Loucy (cell line): Measurements from ENCODE around the gene ADCYAP1.

Experiments used
- H2AFZ ChIP-seq: fragments of 200-600 bp; sonication (generic); 2 replicates; pipeline ENCODE4 v1.6.0; 2016; ENCODE audit warnings: antibody characterized with exemption, mild to moderate bottlenecking, low read length, moderate library complexity
- H3F3A ChIP-seq: fragments of 200-600 bp; 2 replicates; pipeline ENCODE4 v1.6.0; 2016; ENCODE audit warnings: antibody characterized with exemption, low read depth, mild to moderate bottlenecking
- H3K27me3 ChIP-seq: fragments of 200-600 bp; sonication (generic); 2 replicates; pipeline ENCODE4 v1.6.1; 2014; ENCODE audit warnings: low read length, mild to moderate bottlenecking; ENCODE audit not compliant: insufficient read depth, poor library complexity, severe bottlenecking
- H3K36me3 ChIP-seq: fragments of 200-600 bp; sonication (generic); 2 replicates; pipeline ENCODE4 v1.6.1; 2016; ENCODE audit warnings: low read length; ENCODE audit not compliant: insufficient read depth
- H3K4me1 ChIP-seq: fragments of 200-600 bp; sonication (generic); 2 replicates; pipeline ENCODE4 v1.5.1; 2014; ENCODE audit warnings: low read length, mild to moderate bottlenecking; ENCODE audit not compliant: insufficient read depth, poor library complexity, severe bottlenecking
- H3K4me2 ChIP-seq: fragments of 200-600 bp; sonication (generic); 2 replicates; pipeline ENCODE4 v1.6.0; 2014; ENCODE audit warnings: antibody characterized with exemption, low read length, low read depth, mild to moderate bottlenecking; ENCODE audit not compliant: poor library complexity, severe bottlenecking
- H3K4me3 ChIP-seq: fragments of 200-600 bp; sonication (generic); 2 replicates; pipeline ENCODE4 v1.5.1; 2014; ENCODE audit warnings: low read length, mild to moderate bottlenecking, mixed read lengths; ENCODE audit not compliant: poor library complexity, severe bottlenecking
- H3K79me2 ChIP-seq: fragments of 200-600 bp; sonication (generic); 2 replicates; pipeline ENCODE4 v1.6.1; 2014; ENCODE audit warnings: low read length; ENCODE audit not compliant: insufficient read depth
- H3K9ac ChIP-seq: fragments of 200-600 bp; sonication (generic); 2 replicates; pipeline ENCODE4 v1.6.0; 2014; ENCODE audit warnings: mild to moderate bottlenecking, low read depth, low read length, moderate library complexity; ENCODE audit not compliant: poor library complexity, severe bottlenecking
- H3K9me2 ChIP-seq: fragments of 200-600 bp; sonication (generic); replicated peaks from 2 replicates; pipeline ENCODE4 v1.6.1; 2016; ENCODE audit warnings: low read depth, low read length, mixed read lengths
- H3K9me3 ChIP-seq: fragments of 200-600 bp; sonication (generic); 2 replicates; pipeline ENCODE4 v1.6.1; 2014; ENCODE audit warnings: mild to moderate bottlenecking, antibody characterized with exemption, low read length, low read depth; ENCODE audit not compliant: insufficient read depth
- H4K20me1 ChIP-seq: fragments of 200-600 bp; sonication (generic); 2 replicates; pipeline ENCODE4 v1.6.0; 2014; ENCODE audit warnings: antibody characterized with exemption, low read length, mild to moderate bottlenecking; ENCODE audit not compliant: insufficient read depth, poor library complexity, severe bottlenecking
- EZH2phosphoT487 ChIP-seq: fragments of 200-600 bp; IDR thresholded peaks from 2 replicates; pipeline ENCODE4 v1.6.1; 2018; ENCODE audit warnings: antibody characterized with exemption, mild to moderate bottlenecking, moderate library complexity, borderline replicate concordance
- TF ChIP-seq, protein P1 (sequence below): fragments of 200-600 bp; sonication (generic); conservative IDR thresholded peaks from 2 replicates; pipeline ENCODE4 v1.5.1; 2014; ENCODE audit warnings: mild to moderate bottlenecking, antibody characterized with exemption, low read length

ADCYAP1 gene

DNA sequence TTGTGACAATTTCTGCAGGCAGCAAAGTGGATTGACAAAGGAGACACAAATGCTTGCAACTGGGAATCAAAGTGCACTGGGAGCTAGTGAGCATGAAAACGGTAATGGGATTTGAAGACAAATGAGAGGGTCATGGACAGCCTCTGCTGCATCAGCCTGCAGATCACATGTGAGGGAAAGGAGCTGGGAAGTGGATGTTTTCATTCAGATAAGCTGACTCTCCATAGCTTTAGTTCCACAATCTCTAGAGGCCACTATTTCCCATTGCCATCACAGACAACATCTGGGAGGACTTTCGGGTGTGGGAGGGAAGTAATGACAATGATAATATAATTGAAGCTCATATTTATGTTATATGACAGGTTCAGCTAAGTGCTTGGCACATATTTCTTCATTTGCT, 28.4 kb downstream of the ADCYAP1 start:
- H3K79me2 ChIP-seq: no peaks in the 10 kb centered on the region
- no peaks in the 10 kb centered on the region for H3K36me3 ChIP-seq
- H4K20me1 ChIP-seq: no peaks in the 10 kb centered on the region
- no peak overlapping the region for H3K4me3 ChIP-seq
- no peak overlapping the region for H3K9ac ChIP-seq
- no peak for TF ChIP-seq EZH2phosphoT487
- TF ChIP-seq, protein P1, sequence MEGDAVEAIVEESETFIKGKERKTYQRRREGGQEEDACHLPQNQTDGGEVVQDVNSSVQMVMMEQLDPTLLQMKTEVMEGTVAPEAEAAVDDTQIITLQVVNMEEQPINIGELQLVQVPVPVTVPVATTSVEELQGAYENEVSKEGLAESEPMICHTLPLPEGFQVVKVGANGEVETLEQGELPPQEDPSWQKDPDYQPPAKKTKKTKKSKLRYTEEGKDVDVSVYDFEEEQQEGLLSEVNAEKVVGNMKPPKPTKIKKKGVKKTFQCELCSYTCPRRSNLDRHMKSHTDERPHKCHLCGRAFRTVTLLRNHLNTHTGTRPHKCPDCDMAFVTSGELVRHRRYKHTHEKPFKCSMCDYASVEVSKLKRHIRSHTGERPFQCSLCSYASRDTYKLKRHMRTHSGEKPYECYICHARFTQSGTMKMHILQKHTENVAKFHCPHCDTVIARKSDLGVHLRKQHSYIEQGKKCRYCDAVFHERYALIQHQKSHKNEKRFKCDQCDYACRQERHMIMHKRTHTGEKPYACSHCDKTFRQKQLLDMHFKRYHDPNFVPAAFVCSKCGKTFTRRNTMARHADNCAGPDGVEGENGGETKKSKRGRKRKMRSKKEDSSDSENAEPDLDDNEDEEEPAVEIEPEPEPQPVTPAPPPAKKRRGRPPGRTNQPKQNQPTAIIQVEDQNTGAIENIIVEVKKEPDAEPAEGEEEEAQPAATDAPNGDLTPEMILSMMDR: no peak
- H3K4me2 ChIP-seq: no peak overlapping the region
- no peaks in the 10 kb centered on the region for H3K27me3 ChIP-seq
- H3K4me1 ChIP-seq: no peaks in the 10 kb centered on the region
- no peaks in the 10 kb centered on the region for H3K9me2 ChIP-seq
- H2AFZ ChIP-seq: no peak overlapping the region
- no peaks in the 10 kb centered on the region for H3F3A ChIP-seq
- H3K9me3 ChIP-seq: no peaks in the 10 kb centered on the region

DNA sequence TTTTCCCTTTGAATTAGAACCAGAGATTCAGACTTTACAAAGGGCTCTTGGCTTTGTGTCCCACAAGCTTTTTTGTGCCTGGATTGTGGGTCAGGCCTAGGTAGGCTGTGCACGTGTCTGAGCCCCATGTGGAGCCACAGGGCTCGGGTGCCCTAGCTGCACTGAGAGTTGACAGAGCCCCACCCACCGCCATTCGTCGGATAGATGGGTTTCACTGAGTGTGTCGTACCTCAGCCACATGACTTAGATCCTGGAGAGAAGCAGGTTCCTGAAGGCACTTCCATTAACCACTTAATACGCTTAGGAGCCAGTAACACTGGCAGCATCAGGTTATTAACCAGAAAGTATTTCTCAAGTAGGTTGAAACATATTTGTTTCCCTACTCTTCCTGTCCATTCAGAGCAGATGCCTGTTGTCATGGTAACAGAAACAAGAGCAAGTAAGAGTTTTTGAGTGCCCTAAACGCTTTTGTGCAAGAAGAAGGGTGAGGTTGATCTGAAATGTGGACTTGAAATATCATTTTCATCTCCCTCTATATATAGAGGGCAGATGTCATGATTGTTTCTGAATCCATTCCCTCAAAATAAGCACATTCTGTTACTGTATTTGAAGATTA, 30.0 kb downstream of the ADCYAP1 start:
- Histone ChIP-seq H3K9me3 (no peaks in the 10 kb centered on the region), H3K9ac (no peak overlapping the region), H3K36me3 (no peaks in the 10 kb centered on the region), H3K79me2 (no peaks in the 10 kb centered on the region), H3K27me3 (no peaks in the 10 kb centered on the region), H3K4me1 (no peaks in the 10 kb centered on the region), H2AFZ (no peak overlapping the region), H3F3A (no peaks in the 10 kb centered on the region), H3K9me2 (no peaks in the 10 kb centered on the region), H4K20me1 (no peaks in the 10 kb centered on the region), H3K4me3 (no peak overlapping the region), H3K4me2 (no peak overlapping the region)
- TF ChIP-seq, protein P1: no peak

- H3K79me2 ChIP-seq: no peaks in the 10 kb centered on the region
- no peak overlapping the region for H3K4me2 ChIP-seq
- no peaks in the 10 kb centered on the region for H3K4me1 ChIP-seq
- no peak overlapping the region for H3K4me3 ChIP-seq
- no peaks in the 10 kb centered on the region for H4K20me1 ChIP-seq
- no peaks in the 10 kb centered on the region for H3K9me3 ChIP-seq
- H3K36me3 ChIP-seq: no peaks in the 10 kb centered on the region
- no peak overlapping the region for H2AFZ ChIP-seq
- H3K9ac ChIP-seq: no peak overlapping the region
- no peak for TF ChIP-seq EZH2phosphoT487
- TF ChIP-seq, protein P1: no peak
- H3K9me2 ChIP-seq: no peaks in the 10 kb centered on the region
- no peaks in the 10 kb centered on the region for H3F3A ChIP-seq
- no peaks in the 10 kb centered on the region for H3K27me3 ChIP-seq
Observed at GRCh38 chr18:936941-937340, 32.3 kb downstream of the ADCYAP1 start.
